ENCODE measurements around the gene PHLPP1.

GRCh38 chr18:62999392-62999791, 284.1 kb downstream of the PHLPP1 start:
- TF ChIP-seq POLR2AphosphoS5 (IDR thresholded peaks at IDR 0.05) (peak in 2 of 3 donors; percentile 11 to 51), POLR2A (IDR thresholded peaks at IDR 0.05) (no peak), CTCF (IDR thresholded peaks at IDR 0.05) (no peak)

Data from stomach (tissue), 4 donors.